HG02852 (cell line): Measurements from ENCODE around the gene ABCD1.

ENCODE experiments used
- ATAC-seq: cut with Tn5 transposase; IDR thresholded peaks from one replicate; pipeline ENCODE4 v1.9.1; 2021; ENCODE audit warnings: mild to moderate bottlenecking, moderate library complexity; ENCODE audit not compliant: unreplicated experiment

The ABCD1 gene

DNA sequence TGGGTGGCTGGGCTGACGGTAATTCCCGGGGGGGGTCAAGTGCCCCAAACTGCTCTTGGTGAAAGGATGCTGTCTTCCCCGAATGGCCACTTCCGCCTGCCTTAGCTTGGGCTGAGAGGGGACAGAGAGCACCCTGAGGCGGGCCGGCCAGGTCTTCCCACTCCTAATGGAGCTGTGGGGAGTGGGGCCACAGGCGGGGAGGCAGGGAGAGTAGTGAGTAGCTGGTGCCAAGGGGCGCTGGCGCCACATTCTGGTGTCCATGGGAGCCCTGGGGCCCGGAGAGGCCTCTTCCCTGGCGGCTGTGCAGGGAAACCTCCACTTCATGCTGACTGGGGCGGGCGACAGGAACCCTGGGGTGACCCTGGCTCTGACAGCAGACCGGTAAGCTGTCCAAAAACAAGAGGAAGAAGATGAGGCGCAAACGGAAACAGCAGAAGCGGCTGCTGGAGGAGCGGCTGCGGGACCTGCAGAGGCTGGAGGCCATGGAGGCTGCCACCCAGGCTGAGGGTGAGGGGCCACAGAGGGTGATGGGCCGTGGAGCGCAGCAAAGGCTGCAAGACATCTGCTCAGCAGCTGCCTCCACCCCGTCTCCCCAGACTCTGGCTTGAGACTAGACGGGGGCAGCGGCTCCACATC lies 58.8 kb downstream of the ABCD1 start:
- no peak for ATAC-seq

DNA sequence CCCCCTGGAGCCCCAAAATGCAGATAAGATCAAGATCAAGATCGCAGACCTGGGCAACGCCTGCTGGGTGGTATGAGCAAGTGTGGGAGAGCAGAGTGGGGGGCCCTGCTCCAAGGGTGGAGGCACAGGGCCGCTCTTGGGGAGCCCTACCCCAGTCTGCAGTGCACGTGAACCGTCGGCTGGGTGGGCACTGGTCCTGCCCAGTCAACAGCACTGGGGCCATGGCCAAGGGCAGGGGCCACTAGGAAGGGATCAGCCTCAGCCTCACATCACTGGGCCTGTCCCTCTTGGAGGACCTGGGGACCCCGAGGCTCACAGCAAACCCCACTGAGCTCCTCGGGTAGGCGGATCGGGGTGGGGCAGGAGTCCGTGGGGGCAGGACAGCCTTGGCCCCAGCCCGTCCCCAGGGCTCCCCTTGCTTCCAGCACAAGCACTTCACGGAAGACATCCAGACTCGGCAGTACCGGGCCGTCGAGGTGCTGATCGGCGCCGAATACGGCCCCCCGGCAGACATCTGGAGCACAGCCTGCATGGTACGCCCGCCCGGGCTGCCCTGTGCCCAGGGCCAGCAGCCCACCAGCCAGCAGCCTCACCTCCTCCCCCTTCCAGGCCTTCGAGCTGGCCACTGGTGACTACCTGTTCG lies 59.8 kb downstream of the ABCD1 start:
- ATAC-seq = no peak

DNA sequence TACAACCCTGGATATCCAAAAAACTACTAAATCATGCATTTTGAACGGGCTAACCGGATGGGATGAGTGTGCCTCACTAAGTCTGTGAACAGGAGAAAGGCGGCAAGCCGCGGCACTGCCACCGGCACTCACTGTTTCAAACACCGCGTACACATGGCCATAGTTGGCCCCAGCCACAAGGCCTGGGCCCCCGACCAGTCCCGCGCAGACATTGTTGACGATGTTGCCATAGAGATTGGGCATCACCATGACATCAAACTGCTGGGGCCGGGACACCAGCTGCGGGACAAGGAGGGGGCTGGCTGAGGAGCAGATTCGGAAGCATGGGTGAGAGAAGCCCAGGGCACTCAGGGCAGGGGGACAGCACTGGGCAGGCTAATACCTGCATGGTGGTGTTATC lies 62.0 kb downstream of the ABCD1 start:
- no peak for ATAC-seq

DNA sequence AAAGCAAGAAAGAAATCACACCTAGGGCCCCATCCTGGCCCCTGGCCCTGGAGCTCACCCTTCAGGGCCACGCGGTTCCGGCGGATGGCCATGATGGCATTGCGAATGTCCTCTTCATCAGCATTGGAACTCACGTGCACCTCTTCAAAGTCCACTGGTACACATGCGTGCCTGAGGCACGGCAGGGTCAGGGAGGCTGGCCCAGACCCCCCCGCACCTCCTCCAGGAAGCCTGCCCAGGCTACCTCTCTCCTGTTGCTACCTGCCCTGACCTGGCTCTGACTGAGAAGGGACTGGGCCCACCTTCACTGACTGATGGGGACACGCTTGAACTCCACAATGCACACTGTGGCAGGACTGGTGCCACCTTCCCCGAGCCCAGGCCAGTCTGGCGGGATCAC lies 65.0 kb downstream of the ABCD1 start:
- ATAC-seq = no peak

DNA sequence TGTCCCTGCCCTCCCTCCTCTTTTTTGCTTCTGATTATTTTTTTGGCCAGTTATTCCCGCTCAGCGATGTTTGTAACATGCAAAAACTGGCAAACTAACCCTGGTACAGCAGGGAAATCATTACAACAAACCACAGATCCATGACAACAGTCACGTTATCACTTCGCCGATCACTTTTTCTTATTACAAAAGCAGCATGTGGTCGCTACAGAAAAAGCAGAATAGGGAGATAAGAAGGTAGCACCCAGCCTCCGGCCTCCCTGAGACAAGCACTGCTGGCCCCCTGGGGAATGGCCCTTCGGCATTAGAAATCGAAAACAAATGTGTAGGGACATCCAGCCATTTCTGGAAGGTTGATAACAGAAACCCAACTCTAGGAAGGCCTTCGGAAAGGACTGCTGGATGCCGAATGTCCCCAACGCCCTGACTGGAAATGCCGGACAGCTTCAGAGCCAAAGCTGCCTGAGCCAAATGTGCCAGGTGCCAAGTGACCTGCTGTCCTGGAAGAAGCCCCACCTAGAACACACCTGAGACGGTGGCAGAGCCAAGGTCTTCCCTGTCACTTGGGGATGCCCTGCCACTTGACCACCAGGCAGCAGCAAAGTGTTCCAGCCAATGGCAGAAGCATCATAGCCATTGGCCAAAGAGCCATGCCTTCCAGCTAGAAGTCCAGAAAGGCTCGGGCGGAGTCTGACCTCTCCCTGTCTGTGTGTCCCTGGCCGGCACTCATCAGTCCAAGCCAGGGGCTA lies 66.6 kb downstream of the ABCD1 start:
- ATAC-seq = no peak

DNA sequence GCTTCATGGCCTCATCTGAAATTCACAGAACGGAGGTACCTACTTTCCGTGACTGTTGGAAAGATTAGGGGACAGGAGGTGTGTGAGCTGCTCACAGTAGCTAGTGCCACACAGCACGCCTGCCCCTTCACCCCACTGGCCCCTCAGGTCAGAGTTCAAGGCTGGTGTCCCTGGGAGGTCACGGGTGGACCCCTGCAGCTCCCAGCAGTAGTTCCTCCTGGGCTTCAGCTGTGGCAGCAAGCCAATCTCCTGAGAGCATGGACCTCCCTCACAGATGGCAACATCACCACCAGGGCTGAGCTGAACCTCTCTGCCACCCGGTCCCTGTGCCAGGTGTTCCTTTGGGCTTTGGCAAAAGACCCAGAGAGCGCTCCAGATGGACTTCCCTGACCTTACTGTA lies 67.7 kb downstream of the ABCD1 start:
- ATAC-seq = no peak

DNA sequence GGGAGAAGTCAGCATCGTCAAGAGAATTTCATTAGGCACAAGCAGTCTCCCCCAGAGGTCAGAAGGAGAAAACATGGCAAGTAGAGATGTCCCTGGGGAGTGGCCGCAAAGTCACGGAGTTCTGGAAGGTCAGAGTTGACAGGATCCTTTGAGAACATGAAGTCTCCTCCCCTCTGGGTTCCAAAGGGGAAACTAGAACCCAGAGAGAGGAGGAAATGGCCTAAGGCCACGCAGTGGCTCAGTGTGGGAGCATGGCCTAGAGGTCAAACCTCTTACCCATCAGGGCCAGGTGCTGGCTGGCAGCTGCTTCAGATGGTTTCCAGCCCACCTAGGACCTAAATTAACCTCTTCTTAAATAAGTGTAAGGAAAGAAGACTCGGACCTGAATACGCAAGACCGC lies 68.6 kb downstream of the ABCD1 start:
- no peak for ATAC-seq
